Stomach (tissue), 9 donors: ENCODE data around the gene TMEM170A. TPM values are rescaled to one million over a fixed set of nuclear protein-coding genes. Genes with fewer than 3 reads are reported as not detected.
"Not testable (repeated sequence)": the region's sequence is repeated elsewhere in the genome, so short reads cannot be mapped to it uniquely, and the experiment has no call there.

Experiments
- DNase-seq, 2 donors: peaks; one replicate each; pipeline versions ENCODE4 v3.0.0 to v3.0.0-alpha.2; 2013 to 2019
- H3K27ac ChIP-seq, 5 donors: fragments of 200-600 bp in 4 of 5; sonication (generic) in 4 of 5; one replicate each; pipeline ENCODE4 v1.5.1; 2013 to 2019; ENCODE audit warnings: mild to moderate bottlenecking in 1 of 5, moderate library complexity in 1 of 5
- H3K27me3 ChIP-seq, 3 donors: fragments of 200-600 bp; sonication (generic); one replicate each; pipeline ENCODE4 v1.5.1; 2017 to 2019; ENCODE audit warnings: mixed run types in 1 of 3
- H3K36me3 ChIP-seq, 4 donors: fragments of 200-600 bp; sonication (generic); 1 replicate in 3 of 4; 2 replicates in 1 of 4; pipeline ENCODE4 v1.5.1; 2016 to 2019
- H3K4me1 ChIP-seq, 4 donors: fragments of 200-600 bp; sonication (generic); one replicate each; pipeline ENCODE4 v1.5.1; 2016 to 2019
- H3K4me3 ChIP-seq, 4 donors: fragments of 200-600 bp; sonication (generic) in 3 of 4; one replicate each; pipeline ENCODE4 v1.5.1; 2016 to 2019; ENCODE audit warnings: mild to moderate bottlenecking in 1 of 4
- H3K9me3 ChIP-seq, 4 donors: fragments of 200-600 bp; sonication (generic); one replicate each; pipeline ENCODE4 v1.5.1; 2016 to 2019
- EP300 ChIP-seq: sonication (generic); formaldehyde crosslinking; IDR thresholded peaks from one replicate; pipeline ENCODE4 v1.6.1; 2017; ENCODE audit warnings: antibody characterized with exemption
- POLR2A ChIP-seq, 4 donors: fragments of 450-650 bp; IDR thresholded peaks; one replicate each; pipeline ENCODE4 v1.6.1; 2016; ENCODE audit warnings: antibody characterized with exemption in 4 of 4, control low read depth in 2 of 4, mild to moderate bottlenecking in 1 of 4, moderate library complexity in 1 of 4
- POLR2AphosphoS5 ChIP-seq, 3 donors: sonication (generic); formaldehyde crosslinking; IDR thresholded peaks; one replicate each; pipeline ENCODE4 v1.6.1; 2016; ENCODE audit warnings: antibody characterized with exemption in 3 of 3
- WGBS, 5 donors: extraction: QIAGEN DNeasy Blood & Tissue Kit in 3 of 5; methylation state at CpG; one replicate each; pipeline versions ENCODE4 v1.1.5 to v1.1.7; 2013 to 2018; 5-methylcytosine and 5-hydroxymethylcytosine counted together
- intact Hi-C: fragments of 100-400 bp; cut with DNase I; formaldehyde crosslinking; loops from one replicate; pipeline ENCODE4 v1.15.1; 2023; ENCODE audit warnings: low total_unique reads
- polyA plus RNA-seq, 3 donors: library from polyadenylated mRNA; stranded (reverse); fragments of 200-250 nt; gene quantifications; one replicate each; pipeline ENCODE4 v1.2.3, GENCODE V29; 2013
- total RNA-seq, 5 donors: library from RNA; depleted of rRNA; stranded (reverse); fragments of >200 nt; gene quantifications; one replicate each; pipeline versions ENCODE4 v1.1.0 to v1.2.3, GENCODE V29; 2014 to 2016
- TF ChIP-seq, protein P1 (sequence below), 7 experiments: fragments of 450-650 bp in 4 of 7; fragments of 200-600 bp in 3 of 7; sonication (generic) in 3 of 7; IDR thresholded peaks; one replicate each; pipeline ENCODE4 v1.5.1; 2016 to 2019; ENCODE audit warnings: antibody characterized with exemption in 7 of 7, control low read depth in 2 of 7, mild to moderate bottlenecking in 1 of 7
- donor health status: healthy with polysubstance abuse.
- donor health status: Bipolar disorder and iron deficiency.
- donor health status: healthy.

TMEM170A gene
- total and polyA plus RNA-seq, 8 donors, result 3.6 to 134 (median 9.6) TPM

DNA sequence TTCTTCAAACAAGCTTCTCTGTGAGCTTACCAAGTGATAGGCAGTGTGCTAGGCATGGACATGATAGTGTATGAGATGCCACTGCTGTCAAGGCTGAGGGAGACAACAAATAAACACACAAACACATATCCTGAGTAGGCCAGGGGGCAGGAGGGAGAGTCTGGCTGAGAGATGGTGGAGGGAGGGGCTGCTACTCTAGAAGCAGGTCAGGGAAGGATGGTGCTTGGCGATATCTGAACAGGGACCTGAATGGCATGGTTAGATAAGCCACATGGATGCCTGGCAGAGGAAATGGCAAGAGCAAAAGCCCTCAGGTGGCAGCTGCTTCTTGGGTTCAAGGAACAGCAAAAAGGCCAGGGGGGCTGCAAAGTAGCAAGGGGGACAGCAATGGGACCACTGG is 39.3 kb upstream of the TMEM170A start:
- Histone ChIP-seq H3K36me3 (no peaks in the 10 kb centered on the region), H3K4me1 (no peaks in the 10 kb centered on the region), H3K4me3 (no peak overlapping the region), H3K9me3 (no peaks in the 10 kb centered on the region), H3K27ac (no peak overlapping the region), H3K27me3 (peaks cover 0 to 12% (median 0%) of the 10 kb centered on the region in 3 donors)
- whole genome bisulfite sequencing, 5 donors, result 70 to 95% (median 81%) methylated on average over 1 of the region's 1 CpG
- intact Hi-C loops, result no loop called here
- DNase-seq, result no peak
- TF ChIP-seq POLR2AphosphoS5 (IDR thresholded peaks at IDR 0.05), result no peak
- TF ChIP-seq POLR2A (IDR thresholded peaks at IDR 0.05), result no peak
- TF ChIP-seq EP300, result no peak
- TF ChIP-seq, protein P1, sequence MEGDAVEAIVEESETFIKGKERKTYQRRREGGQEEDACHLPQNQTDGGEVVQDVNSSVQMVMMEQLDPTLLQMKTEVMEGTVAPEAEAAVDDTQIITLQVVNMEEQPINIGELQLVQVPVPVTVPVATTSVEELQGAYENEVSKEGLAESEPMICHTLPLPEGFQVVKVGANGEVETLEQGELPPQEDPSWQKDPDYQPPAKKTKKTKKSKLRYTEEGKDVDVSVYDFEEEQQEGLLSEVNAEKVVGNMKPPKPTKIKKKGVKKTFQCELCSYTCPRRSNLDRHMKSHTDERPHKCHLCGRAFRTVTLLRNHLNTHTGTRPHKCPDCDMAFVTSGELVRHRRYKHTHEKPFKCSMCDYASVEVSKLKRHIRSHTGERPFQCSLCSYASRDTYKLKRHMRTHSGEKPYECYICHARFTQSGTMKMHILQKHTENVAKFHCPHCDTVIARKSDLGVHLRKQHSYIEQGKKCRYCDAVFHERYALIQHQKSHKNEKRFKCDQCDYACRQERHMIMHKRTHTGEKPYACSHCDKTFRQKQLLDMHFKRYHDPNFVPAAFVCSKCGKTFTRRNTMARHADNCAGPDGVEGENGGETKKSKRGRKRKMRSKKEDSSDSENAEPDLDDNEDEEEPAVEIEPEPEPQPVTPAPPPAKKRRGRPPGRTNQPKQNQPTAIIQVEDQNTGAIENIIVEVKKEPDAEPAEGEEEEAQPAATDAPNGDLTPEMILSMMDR (IDR thresholded peaks at IDR 0.05), result no peak

DNA sequence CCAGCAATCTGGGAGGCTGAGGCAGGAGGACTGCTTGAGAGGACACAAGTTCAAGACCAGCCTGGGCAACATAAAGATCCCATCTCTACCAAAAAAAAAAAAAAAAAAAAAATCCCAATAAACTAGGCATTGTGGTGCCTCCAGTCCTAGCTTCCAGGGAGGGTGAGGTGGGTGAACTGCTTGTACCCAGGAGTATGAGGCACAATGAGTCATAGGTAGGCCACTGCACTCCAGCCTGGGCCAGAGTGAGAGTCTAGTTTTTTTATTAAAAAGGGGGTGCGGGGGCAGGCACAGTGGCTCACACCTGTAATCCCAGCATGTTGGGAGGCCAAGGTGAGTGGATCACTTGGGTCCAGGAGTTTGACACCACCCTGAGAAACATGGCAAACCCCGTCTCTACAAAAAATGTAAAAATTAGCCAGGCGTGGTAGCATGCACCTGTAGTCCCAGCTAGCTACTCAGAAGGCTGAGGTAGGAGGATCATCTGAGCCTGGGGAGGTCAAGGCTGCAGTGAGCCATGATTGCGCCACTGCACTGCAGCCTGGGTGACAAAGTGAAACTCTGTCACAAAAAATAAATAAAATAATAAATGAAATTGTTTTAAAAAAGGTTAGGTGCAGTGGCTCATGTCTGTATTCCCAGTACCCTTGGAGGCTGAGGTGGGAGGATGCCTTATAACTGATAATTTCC is 38.6 kb upstream of the TMEM170A start:
- intact Hi-C loops, result no loop called here
- H3K36me3 ChIP-seq, result no peaks in the 10 kb centered on the region
- WGBS, 5 donors, result 88 to 96% (median 93%) methylated on average over 4 of the region's 4 CpGs
- H3K27ac ChIP-seq, result no peak overlapping the region
- peaks cover 0 to 5% (median 2%) of the 10 kb centered on the region in 4 donors for H3K4me1 ChIP-seq
- H3K4me3 ChIP-seq, result no peak overlapping the region
- DNase-seq, result no peak
- peaks cover 0 to 6% (median 0%) of the 10 kb centered on the region in 3 donors for H3K27me3 ChIP-seq
- TF ChIP-seq POLR2A (IDR thresholded peaks at IDR 0.05) (no peak), EP300 (no peak), POLR2AphosphoS5 (IDR thresholded peaks at IDR 0.05) (no peak)
- TF ChIP-seq, protein P1 (IDR thresholded peaks at IDR 0.05), result no peak
- H3K9me3 ChIP-seq, result no peaks in the 10 kb centered on the region

DNA sequence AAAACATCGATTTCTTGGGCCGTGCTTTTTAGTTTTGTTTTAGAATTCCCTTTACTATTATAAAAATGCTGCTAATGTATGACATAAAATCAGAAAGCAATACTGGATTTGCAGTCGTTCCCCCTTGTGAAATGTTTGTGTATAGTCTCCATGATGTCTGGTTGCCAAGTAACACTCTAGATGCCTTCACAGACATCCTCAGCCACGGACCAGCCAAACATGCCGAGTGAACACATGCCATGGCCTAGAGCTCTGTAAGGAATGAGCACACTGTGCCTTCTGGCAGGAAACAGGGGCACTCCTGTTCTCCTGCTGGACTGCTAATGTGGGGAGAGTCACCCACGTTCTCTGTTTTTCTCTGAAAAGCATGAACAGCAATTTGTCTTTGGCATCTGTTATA is 37.3 kb upstream of the TMEM170A start:
- WGBS, 5 donors, result 40 to 55% (median 52%) methylated on average over 6 of the region's 6 CpGs
- H3K27me3 ChIP-seq, H3K36me3 ChIP-seq, H3K9me3 ChIP-seq, H3K4me1 ChIP-seq, intact Hi-C loops, H3K4me3 ChIP-seq, H3K27ac ChIP-seq: not testable (repeated sequence)
- peak in 1 of 3 donors; percentile 45 for TF ChIP-seq POLR2AphosphoS5 (IDR thresholded peaks at IDR 0.05)
- peak in 1 of 2 donors; percentile 70 for DNase-seq

DNA sequence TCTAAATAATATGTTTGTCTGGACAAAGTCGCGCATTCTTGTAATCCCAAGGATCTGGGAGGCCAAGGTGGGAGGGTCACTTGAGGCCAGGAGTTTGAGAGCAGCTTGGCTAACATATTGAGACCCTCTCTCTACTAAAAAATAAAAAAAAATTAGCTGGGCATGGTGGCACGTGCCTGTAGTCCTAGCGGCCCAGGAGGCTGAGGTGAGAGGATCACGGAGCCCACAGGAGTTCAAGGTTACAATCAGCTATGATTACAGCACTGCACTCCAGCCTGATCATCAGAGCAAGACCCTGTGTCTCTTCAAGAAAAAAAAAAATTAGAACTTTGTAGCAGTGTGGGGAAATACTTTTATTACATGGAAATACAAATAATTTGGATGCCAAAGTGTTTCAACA is 36.9 kb upstream of the TMEM170A start:
- TF ChIP-seq EP300, result no peak
- TF ChIP-seq POLR2A (IDR thresholded peaks at IDR 0.05), result no peak
- TF ChIP-seq, protein P1 (IDR thresholded peaks at IDR 0.05), result no peak
- TF ChIP-seq POLR2AphosphoS5 (IDR thresholded peaks at IDR 0.05), result no peak
- Histone ChIP-seq H3K4me3 (no peak overlapping the region), H3K27me3 (no peaks in the 10 kb centered on the region), H3K9me3 (no peaks in the 10 kb centered on the region), H3K36me3 (no peaks in the 10 kb centered on the region), H3K4me1 (peaks cover 0 to 5% (median 2%) of the 10 kb centered on the region in 4 donors), H3K27ac (no peak overlapping the region)
- WGBS, 5 donors, result 85 to 92% (median 89%) methylated on average over 5 of the region's 5 CpGs
- intact Hi-C loops, result no loop called here
- DNase-seq, result no peak

DNA sequence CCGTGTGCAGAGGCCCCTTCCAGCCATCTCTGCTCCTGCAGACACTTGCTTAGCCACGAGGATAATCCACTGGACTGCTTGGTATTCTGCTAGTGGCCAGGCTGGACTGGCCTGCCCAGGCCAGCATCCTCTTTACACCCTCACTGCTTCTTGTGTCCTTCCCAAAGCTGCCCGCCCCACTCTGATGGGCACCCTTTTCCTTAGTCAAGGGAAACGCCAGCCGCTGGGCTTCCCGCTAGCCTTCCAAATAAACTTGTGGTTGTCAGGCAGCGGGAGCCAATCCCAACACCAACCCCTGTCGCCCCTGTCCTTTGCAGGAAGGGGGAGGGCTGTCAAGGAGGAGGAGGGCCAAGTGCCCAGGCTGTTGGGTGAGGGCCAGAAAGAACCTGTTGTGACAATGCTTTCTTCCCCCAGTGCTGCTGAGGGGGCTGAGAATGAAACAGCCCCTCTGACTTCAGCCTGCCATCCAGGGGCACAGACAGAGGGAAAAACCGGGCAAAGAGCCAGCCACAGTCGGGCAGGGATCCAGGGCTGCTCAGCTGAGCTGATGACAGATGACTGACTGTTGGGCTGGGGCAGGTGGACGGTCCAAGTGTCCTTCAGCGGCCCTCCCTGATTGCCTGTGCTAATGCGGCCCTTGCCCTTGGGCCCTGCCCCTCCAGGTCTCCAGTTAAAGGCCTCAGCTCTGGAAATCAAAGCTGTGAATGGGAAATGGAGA is 34.3 kb upstream of the TMEM170A start:
- H3K36me3 ChIP-seq, H3K4me3 ChIP-seq, intact Hi-C loops, H3K9me3 ChIP-seq, H3K27ac ChIP-seq: not testable (repeated sequence)
- Histone ChIP-seq H3K4me1 (peaks cover 11 to 20% (median 14%) of the 10 kb centered on the region in 4 donors), H3K27me3 (peaks cover 0 to 22% (median 19%) of the 10 kb centered on the region in 3 donors)
- 26 to 44% (median 27%) methylated on average over 6 to 10 of the region's 13 CpGs for WGBS, 5 donors
- DNase-seq, result peak; percentile 75 to 77
